ENCODE data around the gene SYVN1. TPM values are rescaled to one million over a fixed set of nuclear protein-coding genes. Genes with fewer than 3 reads are reported as not detected.

SYVN1 gene
- total RNA-seq, 2 experiments from 2014 or later = 20.6 to 26.8 TPM

GRCh38 chr11:65167656-65168055, 33.3 kb upstream of the SYVN1 start:
- ATAC-seq (no peak), DNase-seq (no peak)
- H3K27ac Mint-ChIP-seq = no peak overlapping the region
- no peaks in the 10 kb centered on the region for H3K4me1 Mint-ChIP-seq (ENCODE audit: low read depth)
- H3K9me3 Mint-ChIP-seq = no peaks in the 10 kb centered on the region
- POLR2A ChIA-PET = no interaction called here
- no peaks in the 10 kb centered on the region for H3K27me3 Mint-ChIP-seq
- intact Hi-C loops (cut with micrococcal nuclease) = no loop called here
- TF ChIP-seq CTCF (IDR thresholded peaks at IDR 0.05) = no peak
- H3K36me3 Mint-ChIP-seq (ENCODE audit: low read depth) = no peaks in the 10 kb centered on the region
- CTCF ChIA-PET = interaction anchor here (1.1 kb wide), 1 partner anchor 58 kb away, joined by 3 read pairs; no protein-coding TSS in a partner anchor
- H3K4me3 Mint-ChIP-seq = no peak overlapping the region

- no peak overlapping the region for H3K4me3 Mint-ChIP-seq
- no peaks in the 10 kb centered on the region for H3K4me1 Mint-ChIP-seq (ENCODE audit: low read depth)
- TF ChIP-seq CTCF (IDR thresholded peaks at IDR 0.05) = no peak
- no peak overlapping the region for H3K27ac Mint-ChIP-seq
- POLR2A ChIA-PET = no interaction called here
- DNase-seq (no peak), ATAC-seq (no peak)
- intact Hi-C loops (cut with micrococcal nuclease) = no loop called here
- H3K27me3 Mint-ChIP-seq = no peaks in the 10 kb centered on the region
- H3K36me3 Mint-ChIP-seq (ENCODE audit: low read depth) = no peaks in the 10 kb centered on the region
- H3K9me3 Mint-ChIP-seq = no peaks in the 10 kb centered on the region
- CTCF ChIA-PET = interaction anchor here (1.1 kb wide), 1 partner anchor 59 kb away, joined by 3 read pairs; no protein-coding TSS in a partner anchor
These were observed 32.6 kb upstream of the SYVN1 start for GRCh38 chr11:65166893-65167292.

- no peak for TF ChIP-seq CTCF (IDR thresholded peaks at IDR 0.05)
- H3K4me3 Mint-ChIP-seq = no peak overlapping the region
- DNase-seq (no peak), ATAC-seq (no peak)
- H3K27ac Mint-ChIP-seq = no peak overlapping the region
- no peaks in the 10 kb centered on the region for H3K27me3 Mint-ChIP-seq
- no peaks in the 10 kb centered on the region for H3K36me3 Mint-ChIP-seq (ENCODE audit: low read depth)
- no peaks in the 10 kb centered on the region for H3K4me1 Mint-ChIP-seq (ENCODE audit: low read depth)
- H3K9me3 Mint-ChIP-seq = no peaks in the 10 kb centered on the region
- ChIA-PET CTCF (no interaction called here), POLR2A (interaction anchor here (0.7 kb wide), 1 partner anchor 34 kb away, joined by 3 read pairs; no protein-coding TSS in a partner anchor)
- intact Hi-C loops (cut with micrococcal nuclease) = no loop called here
These were observed 31.3 kb upstream of the SYVN1 start for GRCh38 chr11:65165410-65166317.

GRCh38 chr11:65163684-65164083, 29.4 kb upstream of the SYVN1 start:
- H3K27ac Mint-ChIP-seq = no peak overlapping the region
- no peaks in the 10 kb centered on the region for H3K4me1 Mint-ChIP-seq (ENCODE audit: low read depth)
- ATAC-seq (no peak), DNase-seq (no peak)
- no peak overlapping the region for H3K4me3 Mint-ChIP-seq
- no peaks in the 10 kb centered on the region for H3K27me3 Mint-ChIP-seq
- POLR2A ChIA-PET = interaction anchor here (0.6 kb wide), 1 partner anchor 104 kb away, joined by 3 read pairs; no protein-coding TSS in a partner anchor
- intact Hi-C loops (cut with micrococcal nuclease) = no loop called here
- no peak for TF ChIP-seq CTCF (IDR thresholded peaks at IDR 0.05)
- no peaks in the 10 kb centered on the region for H3K9me3 Mint-ChIP-seq
- CTCF ChIA-PET = no interaction called here
- H3K36me3 Mint-ChIP-seq (ENCODE audit: low read depth) = no peaks in the 10 kb centered on the region

GRCh38 chr11:65160643-65161042, 26.3 kb upstream of the SYVN1 start:
- H3K4me1 Mint-ChIP-seq (ENCODE audit: low read depth) = no peaks in the 10 kb centered on the region
- no peak for TF ChIP-seq CTCF (IDR thresholded peaks at IDR 0.05)

More at GRCh38 chr11:65160643-65161042, 26.3 kb upstream of the SYVN1 start:
- ATAC-seq (no peak), DNase-seq (no peak)
- Mint-ChIP-seq H3K4me3 (no peak overlapping the region), H3K36me3 (ENCODE audit: low read depth) (no peaks in the 10 kb centered on the region), H3K27ac (no peak overlapping the region), H3K27me3 (no peaks in the 10 kb centered on the region), H3K9me3 (no peaks in the 10 kb centered on the region)
- ChIA-PET CTCF (interaction anchor here (1.7 kb wide), 1 partner anchor 20 kb away, joined by 5 read pairs; the partner anchor contains the start of gene CAPN1), POLR2A (no interaction called here)
- intact Hi-C loops (cut with micrococcal nuclease) = no loop called here
